HepG2 (cell line): ENCODE measurements around the gene FBXO9. TPM values are rescaled to one million over a fixed set of nuclear protein-coding genes. Genes with fewer than 3 reads are reported as not detected.

Experiments used
- ETV5 ChIP-seq: IDR thresholded peaks from 2 replicates; pipeline ENCODE4 v1.6.1; 2018; ENCODE audit warnings: missing biosample characterization, missing genetic modification reagents, inconsistent platforms, borderline replicate concordance
- FLYWCH1 ChIP-seq: sonication (generic); formaldehyde crosslinking; IDR thresholded peaks from 2 replicates; pipeline ENCODE4 v1.8.1; 2023; ENCODE audit warnings: mild to moderate bottlenecking, missing genetic modification reagents
- FOXJ3 ChIP-seq: sonication (generic); formaldehyde crosslinking; IDR thresholded peaks from 2 replicates; pipeline ENCODE4 v1.4.0; 2020; ENCODE audit warnings: missing genetic modification reagents, mild to moderate bottlenecking, borderline replicate concordance
- GTF3A ChIP-seq: sonication (generic); formaldehyde crosslinking; conservative IDR thresholded peaks from 2 replicates; pipeline ENCODE4 v1.4.0; 2020; ENCODE audit warnings: mild to moderate bottlenecking, missing genetic modification reagents
- HNRNPH1 ChIP-seq: fragments of 200-400 bp; formaldehyde crosslinking; optimal IDR thresholded peaks from 2 replicates; pipeline ENCODE3; 2017; ENCODE audit warnings: mild to moderate bottlenecking, low read depth, low read length
- HOXD1 ChIP-seq: sonication (generic); formaldehyde crosslinking; IDR thresholded peaks from 2 replicates; pipeline ENCODE4 v1.5.0; 2020; ENCODE audit warnings: missing genetic modification reagents
- IRX3 ChIP-seq: sonication (generic); formaldehyde crosslinking; IDR thresholded peaks from 2 replicates; pipeline ENCODE4 v1.8.1; 2023; ENCODE audit warnings: mild to moderate bottlenecking, low read depth, missing genetic modification reagents, borderline replicate concordance
- KDM6A ChIP-seq: IDR thresholded peaks from 2 replicates; pipeline ENCODE4 v1.6.1; 2016; ENCODE audit warnings: low read depth
- LRRFIP1 ChIP-seq: sonication (generic); formaldehyde crosslinking; conservative IDR thresholded peaks from 2 replicates; pipeline ENCODE4 v1.4.0; 2020; ENCODE audit warnings: missing genetic modification reagents
- MAF1 ChIP-seq: sonication (generic); formaldehyde crosslinking; IDR thresholded peaks from 2 replicates; pipeline ENCODE4 v1.5.0; 2020; ENCODE audit warnings: missing genetic modification reagents, borderline replicate concordance
- MBNL3 ChIP-seq: fragments of 250-450 bp; sonication (Bioruptor Pico); conservative IDR thresholded peaks from 2 replicates; pipeline ENCODE4 v1.8.0; 2022; ENCODE audit warnings: mild to moderate bottlenecking, inconsistent platforms
- NFATC3 ChIP-seq: sonication (generic); formaldehyde crosslinking; IDR thresholded peaks from 2 replicates; pipeline ENCODE4 v1.5.1; 2020; ENCODE audit warnings: mild to moderate bottlenecking, missing genetic modification reagents
- NFE2L2 ChIP-seq: fragments of 150-350 bp; IDR thresholded peaks from 2 replicates; pipeline ENCODE4 v1.6.1; 2014; ENCODE audit warnings: low read length
- PITX1 ChIP-seq: sonication (generic); formaldehyde crosslinking; IDR thresholded peaks from 2 replicates; pipeline ENCODE4 v1.5.1; 2020; ENCODE audit warnings: mild to moderate bottlenecking, missing genetic modification reagents
- POGK ChIP-seq: sonication (generic); formaldehyde crosslinking; conservative IDR thresholded peaks from 2 replicates; pipeline ENCODE4 v1.8.0; 2022; ENCODE audit warnings: mild to moderate bottlenecking, moderate library complexity, missing genetic modification reagents
- SOX13 ChIP-seq, 3 experiments: fragments of 450-650 bp in 1 of 3; sonication (generic) in 1 of 3; formaldehyde crosslinking in 1 of 3; IDR thresholded peaks in 2 of 3; conservative IDR thresholded peaks in 1 of 3; 2 replicates each; pipeline versions ENCODE4 v1.5.0 to v1.6.1; 2016 to 2020; ENCODE audit warnings: antibody characterized with exemption in 1 of 3, mild to moderate bottlenecking in 1 of 3, missing compliant biosample characterization in 1 of 3, missing genetic modification reagents in 1 of 3, moderate library complexity in 1 of 3
- TFE3 ChIP-seq: IDR thresholded peaks from 2 replicates; pipeline ENCODE4 v1.6.1; 2016
- ZNF180 ChIP-seq: sonication (generic); formaldehyde crosslinking; IDR thresholded peaks from 2 replicates; pipeline ENCODE4 v1.4.0; 2020; ENCODE audit warnings: low read depth, missing genetic modification reagents, borderline replicate concordance
- ZNF547 ChIP-seq: sonication (generic); formaldehyde crosslinking; IDR thresholded peaks from 2 replicates; pipeline ENCODE4 v1.5.1; 2020; ENCODE audit warnings: mild to moderate bottlenecking, missing genetic modification reagents
- ZNF563 ChIP-seq: sonication (generic); formaldehyde crosslinking; IDR thresholded peaks from 2 replicates; pipeline ENCODE4 v1.8.0; 2022; ENCODE audit warnings: mild to moderate bottlenecking, moderate library complexity, missing genetic modification reagents
- ZNF572 ChIP-seq: sonication (generic); formaldehyde crosslinking; IDR thresholded peaks from 2 replicates; pipeline ENCODE4 v1.5.1; 2020; ENCODE audit warnings: mild to moderate bottlenecking, missing genetic modification reagents
- ZNF598 ChIP-seq: sonication (generic); formaldehyde crosslinking; IDR thresholded peaks from 2 replicates; pipeline ENCODE4 v1.5.1; 2020; ENCODE audit warnings: mild to moderate bottlenecking, missing genetic modification reagents, borderline replicate concordance
- ZNF772 ChIP-seq: sonication (generic); formaldehyde crosslinking; IDR thresholded peaks from 2 replicates; pipeline ENCODE4 v1.5.0; 2020; ENCODE audit warnings: mild to moderate bottlenecking, missing genetic modification reagents
- ZNF781 ChIP-seq: sonication (generic); formaldehyde crosslinking; IDR thresholded peaks from 2 replicates; pipeline ENCODE4 v1.5.1; 2020; ENCODE audit warnings: borderline replicate concordance, mild to moderate bottlenecking, missing genetic modification reagents; ENCODE audit errors: not compliant biosample characterization
- polyA plus RNA-seq, 8 experiments: library from polyadenylated mRNA; depleted of rRNA in 3 of 8; stranded (reverse) in 7 of 8; unstranded in 1 of 8; fragments of >200 nt; fragmentation: Illumina TruSeq in 4 of 8; extraction: Trizol in 4 of 8; gene quantifications; 2 replicates each; pipeline versions ENCODE4 v1.2.1 to v1.2.3, GENCODE V29; 2011 to 2016; ENCODE audit warnings: low read depth in 4 of 8, missing spikeins in 1 of 8, mixed read lengths in 1 of 8; ENCODE audit not compliant: insufficient read depth in 1 of 8
- total RNA-seq, 5 experiments: library from RNA; depleted of rRNA; stranded (reverse); fragments of >200 nt; fragmentation: Illumina TruSeq; extraction: Trizol; gene quantifications; 2 replicates each; pipeline ENCODE4 v1.2.3, GENCODE V29; 2016; ENCODE audit warnings: low read depth in 1 of 5

FBXO9 gene
- total and polyA plus RNA-seq, 2 of the 13 experiments (the other 11 are each of a cell fraction or from before 2014, with no cell fraction given): 64.3 to 98.4 TPM

- peak; percentile 66; the same call in 1 of the 2 replicates for TF ChIP-seq HOXD1 (CRISPR knock-in tag)
- TF ChIP-seq MAF1 (CRISPR knock-in tag): no peak
- TF ChIP-seq ZNF772 (CRISPR knock-in tag): peak; percentile 47; the same call in 1 of the 2 replicates
- TF ChIP-seq GTF3A (CRISPR knock-in tag): no peak
- TF ChIP-seq SOX13 (IDR thresholded peaks at IDR 0.05): peak; percentile 29; the same call in 1 of the 2 replicates
- peak in 1 of 2 experiments; percentile 88; a peak in 2 of 4 replicates for TF ChIP-seq SOX13 (CRISPR knock-in tag; conservative IDR thresholded peaks at IDR 0.05 in 1 of 2, IDR thresholded peaks at IDR 0.05 in 1 of 2)
- no peak for TF ChIP-seq MBNL3
- no peak for TF ChIP-seq ZNF781 (CRISPR knock-in tag)
- no peak for TF ChIP-seq ZNF547 (CRISPR knock-in tag)
- no peak for TF ChIP-seq NFATC3 (CRISPR knock-in tag)
- TF ChIP-seq NFE2L2: no peak
- 0 out of 2 replicates have a peak, but pooled peaks have one; percentile 11 for TF ChIP-seq TFE3 (CRISPR knock-in tag)
- no peak for TF ChIP-seq LRRFIP1 (CRISPR knock-in tag)
- TF ChIP-seq ZNF572 (CRISPR knock-in tag): no peak
- peak; percentile 6; the same call in 1 of the 2 replicates for TF ChIP-seq ETV5 (CRISPR knock-in tag)
- TF ChIP-seq ZNF598: no peak
- no peak for TF ChIP-seq FLYWCH1 (CRISPR knock-in tag)
- TF ChIP-seq POGK (CRISPR knock-in tag): no peak; the same call in 1 of the 2 replicates
- TF ChIP-seq PITX1 (CRISPR knock-in tag): peak; percentile 86
- no peak for TF ChIP-seq HNRNPH1
- TF ChIP-seq ZNF180 (CRISPR knock-in tag): no peak
- peak; percentile 43; the same call in 1 of the 2 replicates for TF ChIP-seq IRX3 (CRISPR knock-in tag)
- TF ChIP-seq FOXJ3 (CRISPR knock-in tag): peak; percentile 72; the same call in 1 of the 2 replicates
- no peak for TF ChIP-seq ZNF563 (CRISPR knock-in tag)
- TF ChIP-seq KDM6A (CRISPR knock-in tag): peak; percentile 68
These were observed 54.7 kb downstream of the FBXO9 start (continued) for GRCh38 chr6:53119772-53120409.
